ENCODE measurements around the gene NLK. TPM values are rescaled to one million over a fixed set of nuclear protein-coding genes. Genes with fewer than 3 reads are reported as not detected.

Gene NLK
- total RNA-seq, 1 experiment from 2014 or later = 12.8 TPM

GRCh38 chr17:28029044-28029443 lies 13.4 kb upstream of the NLK start:
- Histone ChIP-seq H3K79me2 (ENCODE audit: insufficient read depth, low read length) (no peaks in the 10 kb centered on the region), H2AFZ (ENCODE audit: low read depth, low read length, poor library complexity, severe bottlenecking) (no peak overlapping the region), H3K4me2 (ENCODE audit: low read length) (no peak overlapping the region), H3K4me1 (ENCODE audit: control insufficient read depth in 1 of 2, insufficient read depth in 2 of 2, low read length in 2 of 2) (no peaks in the 10 kb centered on the region), H3K4me3 (replicated peaks in 1 of 2; ENCODE audit: low read depth in 1 of 2, low read length in 2 of 2) (no peak overlapping the region), H3K9me3 (ENCODE audit: control insufficient read depth in 1 of 2, insufficient read depth in 1 of 2, low read depth in 1 of 2, low read length in 2 of 2) (no peaks in the 10 kb centered on the region), H3K9ac (ENCODE audit: low read length) (no peak overlapping the region), H3K27ac (ENCODE audit: low read depth, low read length) (no peak overlapping the region), H3K27me3 (ENCODE audit: insufficient read depth, low read length) (no peaks in the 10 kb centered on the region), H3K36me3 (ENCODE audit: control insufficient read depth in 1 of 2, insufficient read depth in 2 of 2, low read length in 2 of 2) (no peaks in the 10 kb centered on the region), H3K9me2 (ENCODE audit: insufficient read depth) (no peaks in the 10 kb centered on the region), H4K20me1 (ENCODE audit: insufficient read depth) (no peaks in the 10 kb centered on the region)
- RAD21 ChIA-PET (ENCODE audit: low non-redundant PET in 1 of 2, low total read pairs in 2 of 2, uncharacterized antibody in 2 of 2, unreplicated experiment in 2 of 2) = no interaction called here
- CTCF ChIA-PET = no interaction called here
- no peak for TF ChIP-seq SIN3A (IDR thresholded peaks at IDR 0.05; ENCODE audit: low read depth)
- no peak for TF ChIP-seq ZFX (IDR thresholded peaks at IDR 0.05)
- no peak for TF ChIP-seq SRF (IDR thresholded peaks at IDR 0.05; ENCODE audit: low read depth)
- no peak for TF ChIP-seq FOSL1 (IDR thresholded peaks at IDR 0.05; ENCODE audit: low read depth)
- no peak for TF ChIP-seq CEBPB (IDR thresholded peaks at IDR 0.05; ENCODE audit: low read depth)
- no peak for TF ChIP-seq POLR2A (IDR thresholded peaks at IDR 0.05; ENCODE audit: borderline replicate concordance, extremely low read depth, insufficient read depth, insufficient read length)
- no peak for TF ChIP-seq EGR1 (IDR thresholded peaks at IDR 0.05; ENCODE audit: low read depth)
- TF ChIP-seq, protein P1, sequence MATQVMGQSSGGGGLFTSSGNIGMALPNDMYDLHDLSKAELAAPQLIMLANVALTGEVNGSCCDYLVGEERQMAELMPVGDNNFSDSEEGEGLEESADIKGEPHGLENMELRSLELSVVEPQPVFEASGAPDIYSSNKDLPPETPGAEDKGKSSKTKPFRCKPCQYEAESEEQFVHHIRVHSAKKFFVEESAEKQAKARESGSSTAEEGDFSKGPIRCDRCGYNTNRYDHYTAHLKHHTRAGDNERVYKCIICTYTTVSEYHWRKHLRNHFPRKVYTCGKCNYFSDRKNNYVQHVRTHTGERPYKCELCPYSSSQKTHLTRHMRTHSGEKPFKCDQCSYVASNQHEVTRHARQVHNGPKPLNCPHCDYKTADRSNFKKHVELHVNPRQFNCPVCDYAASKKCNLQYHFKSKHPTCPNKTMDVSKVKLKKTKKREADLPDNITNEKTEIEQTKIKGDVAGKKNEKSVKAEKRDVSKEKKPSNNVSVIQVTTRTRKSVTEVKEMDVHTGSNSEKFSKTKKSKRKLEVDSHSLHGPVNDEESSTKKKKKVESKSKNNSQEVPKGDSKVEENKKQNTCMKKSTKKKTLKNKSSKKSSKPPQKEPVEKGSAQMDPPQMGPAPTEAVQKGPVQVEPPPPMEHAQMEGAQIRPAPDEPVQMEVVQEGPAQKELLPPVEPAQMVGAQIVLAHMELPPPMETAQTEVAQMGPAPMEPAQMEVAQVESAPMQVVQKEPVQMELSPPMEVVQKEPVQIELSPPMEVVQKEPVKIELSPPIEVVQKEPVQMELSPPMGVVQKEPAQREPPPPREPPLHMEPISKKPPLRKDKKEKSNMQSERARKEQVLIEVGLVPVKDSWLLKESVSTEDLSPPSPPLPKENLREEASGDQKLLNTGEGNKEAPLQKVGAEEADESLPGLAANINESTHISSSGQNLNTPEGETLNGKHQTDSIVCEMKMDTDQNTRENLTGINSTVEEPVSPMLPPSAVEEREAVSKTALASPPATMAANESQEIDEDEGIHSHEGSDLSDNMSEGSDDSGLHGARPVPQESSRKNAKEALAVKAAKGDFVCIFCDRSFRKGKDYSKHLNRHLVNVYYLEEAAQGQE (IDR thresholded peaks at IDR 0.05; ENCODE audit: low read depth) = no peak
- no peak for TF ChIP-seq ELF1 (IDR thresholded peaks at IDR 0.05; ENCODE audit: borderline replicate concordance, low read depth)
- TF ChIP-seq EZH2 (IDR thresholded peaks at IDR 0.05) = no peak
- no peak for TF ChIP-seq MAX (IDR thresholded peaks at IDR 0.05)
- TF ChIP-seq EZH2phosphoT487 (IDR thresholded peaks at IDR 0.05; ENCODE audit: borderline replicate concordance) = no peak
- no peak for TF ChIP-seq ATF3 (IDR thresholded peaks at IDR 0.05)
- no peak for TF ChIP-seq ZBTB33 (IDR thresholded peaks at IDR 0.05; ENCODE audit: extremely low read depth, insufficient replicate concordance, low read length)
- no peak for TF ChIP-seq JUND (IDR thresholded peaks at IDR 0.05)
- TF ChIP-seq CBX3 (IDR thresholded peaks at IDR 0.05; ENCODE audit: low read depth) = no peak
- no peak for TF ChIP-seq SP1 (IDR thresholded peaks at IDR 0.05; ENCODE audit: low read depth)
- no peak for TF ChIP-seq CTCF (IDR thresholded peaks at IDR 0.05 in 2 of 3, conservative IDR thresholded peaks at IDR 0.05 in 1 of 3; ENCODE audit: borderline replicate concordance in 1 of 3, insufficient read depth in 1 of 3, low read depth in 2 of 3, low read length in 2 of 3)
- no peak for ATAC-seq
- POLR2A ChIA-PET = no interaction called here
- DNase-seq (ENCODE audit: low read depth, low spot score) = no peak
- intact Hi-C loops (cut with micrococcal nuclease) = no loop called here
- no TSS peak for BruUV-seq (replicated peaks)

All from HCT116 (cell line).